GM12878 (cell line): ENCODE data around the gene SMIM38. TPM values are rescaled to one million over a fixed set of nuclear protein-coding genes. Genes with fewer than 3 reads are reported as not detected.

Source experiments
- ATAC-seq: fragments of 200-7000 bp; cut with Tn5 transposase; 3 replicates; pipeline ENCODE4 v1.9.1; 2020; ENCODE audit warnings: mild to moderate bottlenecking, moderate library complexity
- BruUV-seq: library from RNA; stranded (reverse); fragments of 400-500 nt; replicated peaks from 2 replicates; lab custom pipeline; 2021; lab: Mats Ljungman, UMichigan
- CTCF ChIA-PET: fragments of 300-600 bp; sonication (Branson Sonifier 250); formaldehyde crosslinking; extraction: SDS; loops from one replicate; lab custom pipeline; 2021; ENCODE audit warnings: inconsistent platforms; lab: Yijun Ruan, JAX
- POLR2A ChIA-PET: fragments of 350-600 bp; formaldehyde crosslinking; extraction: SDS; loops from one replicate; lab custom pipeline; 2021; ENCODE audit warnings: inconsistent platforms; lab: Charles Lee
- RAD21 ChIA-PET: fragments of 300-600 bp; sonication (Branson Sonifier 250); formaldehyde crosslinking; loops from one replicate; lab custom pipeline; 2023; ENCODE audit warnings: antibody characterized with exemption; ENCODE audit not compliant: unreplicated experiment; lab: Charles Lee
- SMC1A ChIA-PET: fragments of 300-600 bp; sonication (Branson Sonifier 250); formaldehyde crosslinking; loops from one replicate; lab custom pipeline; 2023; ENCODE audit not compliant: unreplicated experiment, uncharacterized antibody; lab: Charles Lee
- DNase-seq: peaks from one replicate; pipeline ENCODE4 v3.0.0-alpha.2; 2011; ENCODE audit warnings: low read depth, low spot score
- FAIRE-seq: peaks from 3 replicates; lab custom pipeline; 2011; peaks lifted over from hg19 to GRCh38; lab: Jason Lieb, UNC
- H2AFZ ChIP-seq: 2 replicates; pipeline ENCODE4 v1.6.0; 2011; ENCODE audit warnings: low read depth, low read length, control low read depth; ENCODE audit not compliant: control insufficient read depth
- H3K27ac ChIP-seq: 2 replicates; pipeline ENCODE4 v1.5.1; 2011; ENCODE audit warnings: control low read depth; ENCODE audit not compliant: control insufficient read depth, insufficient read depth
- H3K27me3 ChIP-seq, 2 experiments: replicated peaks in 1 of 2; 2 replicates each; pipeline versions ENCODE4 v1.6.0 to v1.6.1; 2011; ENCODE audit warnings: low read length in 1 of 2; ENCODE audit not compliant: control insufficient read depth in 2 of 2, insufficient read depth in 2 of 2
- H3K36me3 ChIP-seq, 2 experiments: 2 replicates each; pipeline ENCODE4 v1.5.1; 2011; ENCODE audit warnings: low read length in 1 of 2; ENCODE audit not compliant: control insufficient read depth in 2 of 2, insufficient read depth in 2 of 2
- H3K4me1 ChIP-seq: 2 replicates; pipeline ENCODE4 v1.6.1; 2011; ENCODE audit warnings: mild to moderate bottlenecking, low read length, moderate library complexity, mixed read lengths; ENCODE audit not compliant: control insufficient read depth, insufficient read depth
- H3K4me2 ChIP-seq: 2 replicates; pipeline ENCODE4 v1.6.0; 2011; ENCODE audit warnings: control low read depth; ENCODE audit not compliant: control insufficient read depth, insufficient read depth
- H3K4me3 ChIP-seq: fragments of 200-600 bp; sonication (generic); 2 replicates; pipeline ENCODE4 v1.5.1; 2016
- H3K79me2 ChIP-seq: 2 replicates; pipeline ENCODE4 v1.6.0; 2011; ENCODE audit warnings: low read length; ENCODE audit not compliant: control insufficient read depth, insufficient read depth
- H3K9ac ChIP-seq: 2 replicates; pipeline ENCODE4 v1.8.0; 2011; ENCODE audit warnings: low read length, control low read depth, mixed read lengths; ENCODE audit not compliant: control insufficient read depth, insufficient read depth
- H3K9me3 ChIP-seq: replicated peaks from 3 replicates; pipeline ENCODE4 v1.5.1; 2011; ENCODE audit warnings: mild to moderate bottlenecking, low read length; ENCODE audit not compliant: control insufficient read depth, insufficient read depth
- H4K20me1 ChIP-seq: 2 replicates; pipeline ENCODE4 v1.6.0; 2011; ENCODE audit not compliant: control insufficient read depth, insufficient read depth
- EED ChIP-seq: sonication (generic); IDR thresholded peaks from 2 replicates; pipeline ENCODE4 v1.6.1; 2016; ENCODE audit warnings: antibody characterized with exemption, low read depth
- EP300 ChIP-seq, 2 experiments: fragments of 150-350 bp in 1 of 2; IDR thresholded peaks; 2 replicates each; pipeline ENCODE4 v1.6.1; 2011 to 2012; ENCODE audit warnings: low read depth in 2 of 2, low read length in 2 of 2, borderline replicate concordance in 1 of 2, improper control_type of control experiment in 1 of 2, inconsistent platforms in 1 of 2; ENCODE audit not compliant: control insufficient read depth in 1 of 2
- HCFC1 ChIP-seq: fragments of 150-350 bp; IDR thresholded peaks from 2 replicates; pipeline ENCODE4 v1.6.1; 2014; ENCODE audit warnings: low read length
- NFIC ChIP-seq: IDR thresholded peaks from 2 replicates; pipeline ENCODE4 v1.6.1; 2012; ENCODE audit warnings: low read depth, mild to moderate bottlenecking, inconsistent platforms, low read length, moderate library complexity
- NFYB ChIP-seq: IDR thresholded peaks from 2 replicates; pipeline ENCODE4 v1.6.1; 2011; ENCODE audit warnings: low read depth, mild to moderate bottlenecking, low read length, improper control_type of control experiment, moderate library complexity; ENCODE audit not compliant: insufficient read depth
- WGBS: methylation state at CpG from one replicate; pipeline ENCODE4 v1.1.6; 2016; ENCODE audit warnings: low lambda C conversion rate; ENCODE audit not compliant: insufficient replicate concordance, insufficient coverage; ENCODE audit errors: missing lambda C conversion rate; 5-methylcytosine and 5-hydroxymethylcytosine counted together
- in situ Hi-C: fragments of 300-500 bp; cut with MboI; formaldehyde crosslinking; loops from 9 replicates; pipeline ENCODE4 v1.14.3; 2018; ENCODE audit warnings: mixed read lengths
- intact Hi-C: fragments of 100-400 bp; cut with micrococcal nuclease; formaldehyde crosslinking; loops from one replicate; pipeline ENCODE4 v1.14.2; 2022; ENCODE audit not compliant: unreplicated experiment
- polyA plus RNA-seq, 11 experiments: library from polyadenylated mRNA; depleted of rRNA in 4 of 11; unstranded in 6 of 11; stranded (reverse) in 5 of 11; fragments of >200 nt; fragmentation: Nextera tagmentation in 4 of 11; fragmentation: Illumina TruSeq in 1 of 11; extraction: Ambion mirVana in 4 of 11; extraction: Trizol in 1 of 11; gene quantifications; 1 replicate in 1 of 11; 2 replicates in 10 of 11; pipeline versions ENCODE4 v1.2.1 to v1.2.3, GENCODE V29; 2011 to 2016; ENCODE audit warnings: inconsistent platforms in 2 of 11, missing spikeins in 2 of 11, low read depth in 1 of 11
- total RNA-seq, 4 experiments: library from RNA; depleted of rRNA in 3 of 4; stranded (reverse); fragments of >200 nt in 3 of 4; fragmentation: Illumina TruSeq in 1 of 4; extraction: Trizol in 1 of 4; gene quantifications; 2 replicates each; pipeline versions ENCODE4 v1.2.1 to v1.2.3, GENCODE V29; 2013 to 2021
- TF ChIP-seq, protein P1 (sequence below): fragments of 450-650 bp; IDR thresholded peaks from 2 replicates; pipeline ENCODE4 v1.6.1; 2014; ENCODE audit warnings: mild to moderate bottlenecking
- TF ChIP-seq, protein P2 (sequence below): fragments of 450-650 bp; IDR thresholded peaks from 2 replicates; pipeline ENCODE4 v1.6.1; 2017; ENCODE audit warnings: mild to moderate bottlenecking, low read depth, inconsistent platforms; ENCODE audit not compliant: poor library complexity, severe bottlenecking
- TF ChIP-seq, protein P3 (sequence below): IDR thresholded peaks from 2 replicates; pipeline ENCODE4 v1.6.1; 2011; ENCODE audit warnings: mild to moderate bottlenecking, low read depth, low read length, moderate library complexity; ENCODE audit not compliant: insufficient replicate concordance

SMIM38 gene
- total and polyA plus RNA-seq, 10 of the 15 experiments (the other 5 are each of a cell fraction or from before 2014, with no cell fraction given), result 0.15 to 5.0 (median 2.1) TPM; not detected in 1

DNA sequence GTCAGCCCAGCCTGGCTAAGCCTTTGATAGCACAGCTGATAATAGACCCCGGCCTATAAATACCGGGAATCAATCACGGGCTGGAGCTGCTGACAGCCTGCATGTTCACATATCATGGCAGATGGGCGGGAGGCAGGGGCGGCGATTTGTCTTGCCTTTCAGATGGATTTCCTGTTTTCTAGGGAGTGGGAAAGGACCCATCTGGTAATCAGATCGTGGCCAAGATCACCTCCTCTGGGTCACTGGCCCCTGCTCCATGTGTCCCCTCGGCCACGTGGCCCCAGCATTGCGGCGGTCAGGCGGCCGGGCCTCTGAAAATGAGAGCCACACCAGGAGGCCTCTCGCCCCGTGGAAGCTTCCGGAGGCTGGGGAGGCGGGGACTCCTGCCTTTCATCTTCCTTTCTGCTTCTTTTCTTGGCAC is 36.6 kb downstream of the SMIM38 start:
- H3K27ac ChIP-seq, result no peak overlapping the region
- BruUV-seq, result no TSS peak
- TF ChIP-seq EP300 (IDR thresholded peaks at IDR 0.05; ENCODE audit: borderline replicate concordance in 1 of 2, control insufficient read depth in 1 of 2, low read depth in 2 of 2, low read length in 2 of 2) (no peak), NFIC (no peak)
- TF ChIP-seq, protein P1, sequence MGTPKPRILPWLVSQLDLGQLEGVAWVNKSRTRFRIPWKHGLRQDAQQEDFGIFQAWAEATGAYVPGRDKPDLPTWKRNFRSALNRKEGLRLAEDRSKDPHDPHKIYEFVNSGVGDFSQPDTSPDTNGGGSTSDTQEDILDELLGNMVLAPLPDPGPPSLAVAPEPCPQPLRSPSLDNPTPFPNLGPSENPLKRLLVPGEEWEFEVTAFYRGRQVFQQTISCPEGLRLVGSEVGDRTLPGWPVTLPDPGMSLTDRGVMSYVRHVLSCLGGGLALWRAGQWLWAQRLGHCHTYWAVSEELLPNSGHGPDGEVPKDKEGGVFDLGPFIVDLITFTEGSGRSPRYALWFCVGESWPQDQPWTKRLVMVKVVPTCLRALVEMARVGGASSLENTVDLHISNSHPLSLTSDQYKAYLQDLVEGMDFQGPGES, result no peak
- H3K36me3 ChIP-seq, result no peaks in the 10 kb centered on the region
- 43% methylated on average over 17 of the region's 17 CpGs for WGBS
- H3K79me2 ChIP-seq, result no peaks in the 10 kb centered on the region
- FAIRE-seq (no peak), DNase-seq (no peak), ATAC-seq (no peak)
- CTCF ChIA-PET, result interaction anchor here (1.0 kb wide), 1 partner anchor 19 kb away, joined by 3 read pairs; no protein-coding TSS in a partner anchor
- in situ Hi-C loops (no loop called here), intact Hi-C loops (no loop called here)
- RAD21 ChIA-PET, result no interaction called here
- H4K20me1 ChIP-seq, result no peaks in the 10 kb centered on the region
- H3K4me2 ChIP-seq, result no peak overlapping the region
- H3K4me1 ChIP-seq, result no peaks in the 10 kb centered on the region
- H3K9ac ChIP-seq, result no peak overlapping the region
- no peak overlapping the region for H2AFZ ChIP-seq
- SMC1A ChIA-PET, result interaction anchor here (1.3 kb wide), 1 partner anchor 19 kb away, joined by 4 read pairs; no protein-coding TSS in a partner anchor
- H3K9me3 ChIP-seq, result peaks cover 7% of the 10 kb centered on the region
- POLR2A ChIA-PET, result no interaction called here
- H3K27me3 ChIP-seq, result no peaks in the 10 kb centered on the region
- H3K4me3 ChIP-seq, result no peak overlapping the region

DNA sequence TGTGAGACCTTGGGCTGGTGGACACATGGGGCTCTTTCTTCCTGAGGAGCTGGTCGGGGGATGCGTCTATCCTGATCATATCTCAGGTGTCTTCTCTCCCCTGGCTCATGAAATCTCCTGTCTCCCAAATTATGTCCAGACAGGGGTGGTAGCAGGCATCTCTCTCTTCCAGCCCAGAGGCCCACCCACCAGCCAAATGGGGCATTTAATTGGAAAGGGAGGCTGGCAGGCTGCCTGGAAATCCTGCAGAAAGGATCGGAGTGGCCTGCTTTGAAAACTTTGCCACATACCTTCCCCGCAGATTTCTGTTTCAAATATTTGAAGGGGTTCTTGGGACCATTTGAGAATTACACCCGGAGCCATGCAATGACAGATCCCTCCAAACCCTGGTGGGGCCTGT is 37.4 kb downstream of the SMIM38 start:
- CTCF ChIA-PET, result no interaction called here
- no TSS peak for BruUV-seq
- in situ Hi-C loops, result no loop called here

More for the DNA sequence above, 37.4 kb downstream of the SMIM38 start:
- intact Hi-C loops, result no loop called here
- H3K4me1 ChIP-seq, result no peaks in the 10 kb centered on the region
- no peak overlapping the region for H3K4me2 ChIP-seq
- H3K27me3 ChIP-seq, result no peaks in the 10 kb centered on the region
- POLR2A ChIA-PET, result no interaction called here
- FAIRE-seq, result no peak
- no peak overlapping the region for H3K9ac ChIP-seq
- H2AFZ ChIP-seq, result no peak overlapping the region
- RAD21 ChIA-PET, result no interaction called here
- H3K27ac ChIP-seq, result no peak overlapping the region
- SMC1A ChIA-PET, result no interaction called here
- no peak for ATAC-seq
- H3K79me2 ChIP-seq, result no peaks in the 10 kb centered on the region
- TF ChIP-seq EED, result no peak
- no peak for TF ChIP-seq NFYB
- TF ChIP-seq, protein P2, sequence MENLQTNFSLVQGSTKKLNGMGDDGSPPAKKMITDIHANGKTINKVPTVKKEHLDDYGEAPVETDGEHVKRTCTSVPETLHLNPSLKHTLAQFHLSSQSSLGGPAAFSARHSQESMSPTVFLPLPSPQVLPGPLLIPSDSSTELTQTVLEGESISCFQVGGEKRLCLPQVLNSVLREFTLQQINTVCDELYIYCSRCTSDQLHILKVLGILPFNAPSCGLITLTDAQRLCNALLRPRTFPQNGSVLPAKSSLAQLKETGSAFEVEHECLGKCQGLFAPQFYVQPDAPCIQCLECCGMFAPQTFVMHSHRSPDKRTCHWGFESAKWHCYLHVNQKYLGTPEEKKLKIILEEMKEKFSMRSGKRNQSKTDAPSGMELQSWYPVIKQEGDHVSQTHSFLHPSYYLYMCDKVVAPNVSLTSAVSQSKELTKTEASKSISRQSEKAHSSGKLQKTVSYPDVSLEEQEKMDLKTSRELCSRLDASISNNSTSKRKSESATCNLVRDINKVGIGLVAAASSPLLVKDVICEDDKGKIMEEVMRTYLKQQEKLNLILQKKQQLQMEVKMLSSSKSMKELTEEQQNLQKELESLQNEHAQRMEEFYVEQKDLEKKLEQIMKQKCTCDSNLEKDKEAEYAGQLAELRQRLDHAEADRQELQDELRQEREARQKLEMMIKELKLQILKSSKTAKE, result no peak
- TF ChIP-seq, protein P3, sequence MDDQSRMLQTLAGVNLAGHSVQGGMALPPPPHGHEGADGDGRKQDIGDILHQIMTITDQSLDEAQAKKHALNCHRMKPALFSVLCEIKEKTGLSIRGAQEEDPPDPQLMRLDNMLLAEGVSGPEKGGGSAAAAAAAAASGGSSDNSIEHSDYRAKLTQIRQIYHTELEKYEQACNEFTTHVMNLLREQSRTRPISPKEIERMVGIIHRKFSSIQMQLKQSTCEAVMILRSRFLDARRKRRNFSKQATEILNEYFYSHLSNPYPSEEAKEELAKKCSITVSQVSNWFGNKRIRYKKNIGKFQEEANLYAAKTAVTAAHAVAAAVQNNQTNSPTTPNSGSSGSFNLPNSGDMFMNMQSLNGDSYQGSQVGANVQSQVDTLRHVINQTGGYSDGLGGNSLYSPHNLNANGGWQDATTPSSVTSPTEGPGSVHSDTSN, result no peak
- TF ChIP-seq HCFC1, result no peak
- no peak overlapping the region for H3K4me3 ChIP-seq
- no peaks in the 10 kb centered on the region for H4K20me1 ChIP-seq
- H3K36me3 ChIP-seq, result no peaks in the 10 kb centered on the region
- H3K9me3 ChIP-seq, result peaks cover 3% of the 10 kb centered on the region; the same call in 1 of the 3 replicates
- DNase-seq, result no peak
- 56% methylated on average over 5 of the region's 5 CpGs for whole genome bisulfite sequencing
